H1 (cell line): ENCODE data around the gene RELCH.

Experiments used
- MAFK ChIP-seq: IDR thresholded peaks from 2 replicates; pipeline ENCODE4 v1.6.1; 2012; ENCODE audit warnings: low read depth, mild to moderate bottlenecking, improper control_type of control experiment, low read length
- RFX5 ChIP-seq: IDR thresholded peaks from 2 replicates; pipeline ENCODE4 v1.6.1; 2011; ENCODE audit warnings: low read depth, low read length, improper control_type of control experiment, borderline replicate concordance
- TCF12 ChIP-seq: IDR thresholded peaks from 2 replicates; pipeline ENCODE4 v1.6.1; 2011; ENCODE audit warnings: low read depth, mild to moderate bottlenecking, low read length
- TF ChIP-seq, protein P1 (sequence below), 3 experiments: IDR thresholded peaks; 1 replicate in 2 of 3; 2 replicates in 1 of 3; pipeline versions ENCODE4 v1.5.1 to v1.6.1; 2011; ENCODE audit warnings: low read length in 3 of 3, mild to moderate bottlenecking in 3 of 3, inconsistent platforms in 2 of 3, low read depth in 1 of 3, moderate library complexity in 1 of 3; ENCODE audit not compliant: insufficient read depth in 1 of 3; ENCODE audit errors: control extremely low read depth in 1 of 3
- TF ChIP-seq, protein P2 (sequence below): IDR thresholded peaks from 2 replicates; pipeline ENCODE4 v1.6.1; 2012; ENCODE audit warnings: inconsistent platforms
- TF ChIP-seq, protein P3 (sequence below): IDR thresholded peaks from 2 replicates; pipeline ENCODE4 v1.6.1; 2012; ENCODE audit warnings: inconsistent platforms

DNA sequence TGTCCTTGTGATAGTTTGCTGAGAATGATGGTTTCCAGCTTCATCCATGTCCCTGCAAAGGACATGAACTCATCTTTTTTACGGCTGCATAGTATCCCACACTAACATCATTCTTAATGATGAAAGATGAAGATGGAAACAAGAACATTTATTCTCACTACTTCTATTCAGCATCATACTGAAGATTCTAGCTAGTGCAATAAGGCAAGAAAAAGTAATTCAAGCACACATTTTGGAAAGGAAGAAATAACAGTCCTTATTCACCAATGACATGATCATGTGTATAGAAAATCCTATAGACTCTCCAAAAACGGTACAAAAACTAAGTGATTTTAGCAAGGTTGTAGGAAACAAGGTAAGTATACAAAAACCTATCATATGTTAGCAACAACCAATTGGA, 37.2 kb downstream of the RELCH start:
- TF ChIP-seq, protein P1, sequence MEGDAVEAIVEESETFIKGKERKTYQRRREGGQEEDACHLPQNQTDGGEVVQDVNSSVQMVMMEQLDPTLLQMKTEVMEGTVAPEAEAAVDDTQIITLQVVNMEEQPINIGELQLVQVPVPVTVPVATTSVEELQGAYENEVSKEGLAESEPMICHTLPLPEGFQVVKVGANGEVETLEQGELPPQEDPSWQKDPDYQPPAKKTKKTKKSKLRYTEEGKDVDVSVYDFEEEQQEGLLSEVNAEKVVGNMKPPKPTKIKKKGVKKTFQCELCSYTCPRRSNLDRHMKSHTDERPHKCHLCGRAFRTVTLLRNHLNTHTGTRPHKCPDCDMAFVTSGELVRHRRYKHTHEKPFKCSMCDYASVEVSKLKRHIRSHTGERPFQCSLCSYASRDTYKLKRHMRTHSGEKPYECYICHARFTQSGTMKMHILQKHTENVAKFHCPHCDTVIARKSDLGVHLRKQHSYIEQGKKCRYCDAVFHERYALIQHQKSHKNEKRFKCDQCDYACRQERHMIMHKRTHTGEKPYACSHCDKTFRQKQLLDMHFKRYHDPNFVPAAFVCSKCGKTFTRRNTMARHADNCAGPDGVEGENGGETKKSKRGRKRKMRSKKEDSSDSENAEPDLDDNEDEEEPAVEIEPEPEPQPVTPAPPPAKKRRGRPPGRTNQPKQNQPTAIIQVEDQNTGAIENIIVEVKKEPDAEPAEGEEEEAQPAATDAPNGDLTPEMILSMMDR (IDR thresholded peaks at IDR 0.05; ENCODE audit: control extremely low read depth in 1 of 3, insufficient read depth in 1 of 3, low read depth in 1 of 3, low read length in 3 of 3): no peak
- no peak for TF ChIP-seq RFX5
- TF ChIP-seq, protein P2, sequence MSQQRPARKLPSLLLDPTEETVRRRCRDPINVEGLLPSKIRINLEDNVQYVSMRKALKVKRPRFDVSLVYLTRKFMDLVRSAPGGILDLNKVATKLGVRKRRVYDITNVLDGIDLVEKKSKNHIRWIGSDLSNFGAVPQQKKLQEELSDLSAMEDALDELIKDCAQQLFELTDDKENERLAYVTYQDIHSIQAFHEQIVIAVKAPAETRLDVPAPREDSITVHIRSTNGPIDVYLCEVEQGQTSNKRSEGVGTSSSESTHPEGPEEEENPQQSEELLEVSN: no peak
- TF ChIP-seq MAFK: no peak
- TF ChIP-seq, protein P3, sequence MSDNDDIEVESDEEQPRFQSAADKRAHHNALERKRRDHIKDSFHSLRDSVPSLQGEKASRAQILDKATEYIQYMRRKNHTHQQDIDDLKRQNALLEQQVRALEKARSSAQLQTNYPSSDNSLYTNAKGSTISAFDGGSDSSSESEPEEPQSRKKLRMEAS: no peak
- TF ChIP-seq TCF12: no peak
